ENCODE data around the gene ADCY3.

GRCh38 chr2:24873619-24874018 lies 46.4 kb downstream of the ADCY3 start:
- TF ChIP-seq CTCF (conservative IDR thresholded peaks at IDR 0.05; ENCODE audit: low read depth, low read length) (no peak), MAZ (IDR thresholded peaks at IDR 0.05; ENCODE audit: borderline replicate concordance, low read depth, low read length) (no peak), POLR2A (IDR thresholded peaks at IDR 0.05; ENCODE audit: low read depth, low read length) (no peak), MXI1 (IDR thresholded peaks at IDR 0.05; ENCODE audit: borderline replicate concordance, low read depth, low read length) (no peak), RCOR1 (IDR thresholded peaks at IDR 0.05; ENCODE audit: insufficient replicate concordance, low read length) (no peak), CEBPB (IDR thresholded peaks at IDR 0.05; ENCODE audit: low read depth, low read length) (no peak), RFX5 (IDR thresholded peaks at IDR 0.05; ENCODE audit: low read depth, low read length) (no peak), FOS (IDR thresholded peaks at IDR 0.05; ENCODE audit: low read depth, low read length) (no peak), RAD21 (IDR thresholded peaks at IDR 0.05; ENCODE audit: low read length) (no peak)
- TF ChIP-seq, protein P1, sequence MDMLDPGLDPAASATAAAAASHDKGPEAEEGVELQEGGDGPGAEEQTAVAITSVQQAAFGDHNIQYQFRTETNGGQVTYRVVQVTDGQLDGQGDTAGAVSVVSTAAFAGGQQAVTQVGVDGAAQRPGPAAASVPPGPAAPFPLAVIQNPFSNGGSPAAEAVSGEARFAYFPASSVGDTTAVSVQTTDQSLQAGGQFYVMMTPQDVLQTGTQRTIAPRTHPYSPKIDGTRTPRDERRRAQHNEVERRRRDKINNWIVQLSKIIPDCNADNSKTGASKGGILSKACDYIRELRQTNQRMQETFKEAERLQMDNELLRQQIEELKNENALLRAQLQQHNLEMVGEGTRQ (IDR thresholded peaks at IDR 0.05; ENCODE audit: low read depth, low read length) = no peak

Data from IMR-90 (cell line).